Neural progenitor cell (in vitro differentiated cells): ENCODE data around the gene ATAD2B. TPM values are rescaled to one million over a fixed set of nuclear protein-coding genes. Genes with fewer than 3 reads are reported as not detected.
A peak's percentile ranks its signal among the peaks of the same experiment; 100 is the strongest.

Source experiments
- DNase-seq: peaks from one replicate; pipeline ENCODE4 v3.0.0-alpha.2; 2016; ENCODE audit warnings: low spot score
- H2AFZ ChIP-seq: fragments of 200-600 bp; sonication (generic); replicated peaks from 2 replicates; pipeline ENCODE4 v1.6.1; 2016; ENCODE audit warnings: antibody characterized with exemption
- H3F3A ChIP-seq: fragments of 200-600 bp; sonication (generic); 2 replicates; pipeline ENCODE4 v1.6.1; 2016; ENCODE audit warnings: antibody characterized with exemption, low read depth
- H3K27ac ChIP-seq: fragments of 200-600 bp; sonication (generic); 2 replicates; pipeline ENCODE4 v1.5.1; 2016; ENCODE audit warnings: mild to moderate bottlenecking
- H3K27me3 ChIP-seq: fragments of 200-600 bp; sonication (generic); 2 replicates; pipeline ENCODE4 v1.6.1; 2016; ENCODE audit warnings: mild to moderate bottlenecking, moderate library complexity
- H3K36me3 ChIP-seq: fragments of 200-600 bp; sonication (generic); 2 replicates; pipeline ENCODE4 v1.5.1; 2016
- H3K4me1 ChIP-seq: fragments of 200-600 bp; sonication (generic); 2 replicates; pipeline ENCODE4 v1.6.1; 2016; ENCODE audit warnings: mixed run types
- H3K4me2 ChIP-seq: fragments of 200-600 bp; sonication (generic); 2 replicates; pipeline ENCODE4 v1.6.1; 2016
- H3K4me3 ChIP-seq: fragments of 200-600 bp; sonication (generic); 2 replicates; pipeline ENCODE4 v1.5.1; 2016
- H3K79me2 ChIP-seq: fragments of 200-600 bp; sonication (generic); 2 replicates; pipeline ENCODE4 v1.6.1; 2016; ENCODE audit warnings: low read depth
- H3K9ac ChIP-seq: fragments of 200-600 bp; sonication (generic); 2 replicates; pipeline ENCODE4 v1.6.1; 2016
- H3K9me3 ChIP-seq: fragments of 200-600 bp; sonication (generic); 2 replicates; pipeline ENCODE4 v1.5.1; 2016; ENCODE audit warnings: low read depth
- H4K20me1 ChIP-seq: fragments of 200-600 bp; sonication (generic); 2 replicates; pipeline ENCODE4 v1.6.1; 2016; ENCODE audit warnings: low read depth
- H3K27ac Mint-ChIP-seq: 3 replicates; pipeline ENCODE4 v1.8.0; 2021; ENCODE audit warnings: mixed read lengths
- H3K27me3 Mint-ChIP-seq: 2 replicates; pipeline ENCODE4 v1.8.0; 2022; ENCODE audit warnings: low read depth, mild to moderate bottlenecking, inconsistent platforms, moderate library complexity, mixed read lengths; ENCODE audit not compliant: insufficient read depth
- H3K36me3 Mint-ChIP-seq: 3 replicates; pipeline ENCODE4 v1.8.0; 2021; ENCODE audit warnings: mixed read lengths
- H3K4me1 Mint-ChIP-seq: 3 replicates; pipeline ENCODE4 v1.8.0; 2021; ENCODE audit warnings: mixed read lengths
- H3K4me3 Mint-ChIP-seq: 3 replicates; pipeline ENCODE4 v1.8.0; 2021; ENCODE audit warnings: mild to moderate bottlenecking, moderate library complexity, mixed read lengths
- H3K9me3 Mint-ChIP-seq: 3 replicates; pipeline ENCODE4 v1.8.0; 2020; ENCODE audit warnings: mixed read lengths
- EZH2 ChIP-seq: fragments of 200-600 bp; sonication (generic); IDR thresholded peaks from 2 replicates; pipeline ENCODE4 v1.6.1; 2017; ENCODE audit warnings: antibody characterized with exemption, mild to moderate bottlenecking, moderate library complexity
- EZH2phosphoT487 ChIP-seq: fragments of 200-600 bp; sonication (generic); IDR thresholded peaks from 2 replicates; pipeline ENCODE4 v1.6.1; 2017; ENCODE audit warnings: antibody characterized with exemption
- total RNA-seq: library from RNA; depleted of rRNA; stranded (reverse); fragments of >200 nt; gene quantifications from 2 replicates; pipeline ENCODE4 v1.2.3, GENCODE V29; 2015; ENCODE audit warnings: low replicate concordance
- TF ChIP-seq, protein P1 (sequence below): fragments of 200-600 bp; sonication (generic); IDR thresholded peaks from 2 replicates; pipeline ENCODE4 v1.5.1; 2017; ENCODE audit warnings: antibody characterized with exemption, mild to moderate bottlenecking

ATAD2B gene
- total RNA-seq, 1 donor from 2014 or later: 38.7 TPM

DNA sequence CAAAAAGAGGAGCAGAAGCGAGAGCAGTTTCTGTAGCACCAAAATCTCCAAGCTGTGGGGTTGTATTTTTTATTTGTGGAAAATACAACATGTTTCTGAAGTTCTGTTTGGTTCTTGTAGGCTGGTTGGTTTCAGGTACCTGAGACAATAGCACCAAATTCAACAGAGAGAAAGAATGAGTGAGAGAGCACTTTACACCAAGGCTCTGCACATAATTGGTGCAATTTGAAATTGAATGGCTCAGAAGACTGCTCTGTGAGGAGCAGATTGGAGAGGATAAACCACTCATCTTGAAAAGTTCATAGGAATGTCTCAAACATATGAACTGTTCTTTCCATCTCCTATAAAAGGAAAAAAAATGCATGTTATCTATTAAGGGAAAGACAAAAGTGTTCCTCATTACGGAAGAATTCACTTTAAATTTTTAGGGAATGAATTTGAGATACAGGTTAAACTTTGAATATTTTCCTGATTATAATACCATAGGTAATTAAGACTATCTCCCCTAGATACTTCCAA is 175.1 kb downstream of the ATAD2B start:
- H3F3A ChIP-seq: no peaks in the 10 kb centered on the region
- Mint-ChIP-seq H3K27ac (no peak overlapping the region), H3K9me3 (no peaks in the 10 kb centered on the region), H3K36me3 (peaks cover 12% of the 10 kb centered on the region), H3K4me1 (no peaks in the 10 kb centered on the region), H3K27me3 (no peaks in the 10 kb centered on the region), H3K4me3 (no peak overlapping the region)
- H4K20me1 ChIP-seq: peaks cover 3% of the 10 kb centered on the region
- H3K27ac ChIP-seq: peak overlapping the region; percentile 62
- no peak overlapping the region for H3K9ac ChIP-seq
- no peak overlapping the region for H3K4me3 ChIP-seq
- no peak for TF ChIP-seq EZH2
- TF ChIP-seq EZH2phosphoT487: no peak
- TF ChIP-seq, protein P1, sequence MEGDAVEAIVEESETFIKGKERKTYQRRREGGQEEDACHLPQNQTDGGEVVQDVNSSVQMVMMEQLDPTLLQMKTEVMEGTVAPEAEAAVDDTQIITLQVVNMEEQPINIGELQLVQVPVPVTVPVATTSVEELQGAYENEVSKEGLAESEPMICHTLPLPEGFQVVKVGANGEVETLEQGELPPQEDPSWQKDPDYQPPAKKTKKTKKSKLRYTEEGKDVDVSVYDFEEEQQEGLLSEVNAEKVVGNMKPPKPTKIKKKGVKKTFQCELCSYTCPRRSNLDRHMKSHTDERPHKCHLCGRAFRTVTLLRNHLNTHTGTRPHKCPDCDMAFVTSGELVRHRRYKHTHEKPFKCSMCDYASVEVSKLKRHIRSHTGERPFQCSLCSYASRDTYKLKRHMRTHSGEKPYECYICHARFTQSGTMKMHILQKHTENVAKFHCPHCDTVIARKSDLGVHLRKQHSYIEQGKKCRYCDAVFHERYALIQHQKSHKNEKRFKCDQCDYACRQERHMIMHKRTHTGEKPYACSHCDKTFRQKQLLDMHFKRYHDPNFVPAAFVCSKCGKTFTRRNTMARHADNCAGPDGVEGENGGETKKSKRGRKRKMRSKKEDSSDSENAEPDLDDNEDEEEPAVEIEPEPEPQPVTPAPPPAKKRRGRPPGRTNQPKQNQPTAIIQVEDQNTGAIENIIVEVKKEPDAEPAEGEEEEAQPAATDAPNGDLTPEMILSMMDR: no peak
- no peak for DNase-seq
- H3K36me3 ChIP-seq: no peaks in the 10 kb centered on the region
- peak overlapping the region; percentile 4 for H3K4me2 ChIP-seq
- H3K79me2 ChIP-seq: no peaks in the 10 kb centered on the region
- no peak overlapping the region for H2AFZ ChIP-seq
- no peaks in the 10 kb centered on the region for H3K27me3 ChIP-seq
- H3K4me1 ChIP-seq: peaks cover 11% of the 10 kb centered on the region
- H3K9me3 ChIP-seq: no peaks in the 10 kb centered on the region

DNA sequence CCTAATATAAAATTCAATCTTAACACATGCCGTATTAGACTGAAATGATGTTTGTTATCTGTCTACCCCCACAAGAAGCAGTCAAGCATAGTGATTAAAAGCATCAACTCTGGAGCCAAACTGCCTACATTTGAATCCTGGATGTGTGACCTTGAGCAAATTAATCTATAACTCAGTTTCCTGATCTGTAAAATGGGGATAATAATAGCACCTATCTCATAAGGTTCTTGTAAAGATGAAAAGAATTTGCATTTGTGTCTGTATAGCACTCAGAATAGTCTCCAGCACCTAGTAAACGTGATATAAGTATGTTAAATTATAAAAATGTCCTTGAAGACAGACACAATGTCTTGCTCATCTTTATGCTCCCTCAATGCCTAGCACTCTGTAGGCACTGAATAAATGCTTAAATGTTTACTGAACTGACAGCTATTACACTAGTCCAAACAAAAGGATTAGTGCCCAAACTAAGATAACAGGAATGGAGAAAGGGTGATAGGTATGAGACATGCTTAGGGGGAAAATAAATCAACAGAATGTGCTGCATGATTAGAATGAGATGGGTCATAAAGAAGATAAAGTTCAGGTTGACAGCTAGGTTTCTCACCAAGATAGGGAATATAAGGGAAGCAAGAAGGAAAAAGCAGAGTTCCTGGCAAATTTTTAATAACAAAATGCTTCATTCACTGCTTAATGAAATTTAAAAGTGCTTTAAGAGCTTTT is 180.6 kb downstream of the ATAD2B start:
- Histone ChIP-seq H3K4me3 (no peak overlapping the region), H3F3A (no peaks in the 10 kb centered on the region), H3K4me1 (peaks cover 2% of the 10 kb centered on the region), H3K4me2 (no peak overlapping the region), H3K9me3 (no peaks in the 10 kb centered on the region), H3K36me3 (no peaks in the 10 kb centered on the region), H3K79me2 (no peaks in the 10 kb centered on the region), H4K20me1 (no peaks in the 10 kb centered on the region), H3K27ac (no peak overlapping the region), H3K27me3 (no peaks in the 10 kb centered on the region), H3K9ac (no peak overlapping the region), H2AFZ (no peak overlapping the region)
- H3K27ac Mint-ChIP-seq: no peak overlapping the region
- no peak for DNase-seq
- H3K9me3 Mint-ChIP-seq: no peaks in the 10 kb centered on the region
- TF ChIP-seq, protein P1: no peak
- TF ChIP-seq EZH2: no peak
- TF ChIP-seq EZH2phosphoT487: no peak
- peaks cover 11% of the 10 kb centered on the region for H3K36me3 Mint-ChIP-seq
- H3K27me3 Mint-ChIP-seq: no peaks in the 10 kb centered on the region
- H3K4me3 Mint-ChIP-seq: no peak overlapping the region
- no peaks in the 10 kb centered on the region for H3K4me1 Mint-ChIP-seq

DNA sequence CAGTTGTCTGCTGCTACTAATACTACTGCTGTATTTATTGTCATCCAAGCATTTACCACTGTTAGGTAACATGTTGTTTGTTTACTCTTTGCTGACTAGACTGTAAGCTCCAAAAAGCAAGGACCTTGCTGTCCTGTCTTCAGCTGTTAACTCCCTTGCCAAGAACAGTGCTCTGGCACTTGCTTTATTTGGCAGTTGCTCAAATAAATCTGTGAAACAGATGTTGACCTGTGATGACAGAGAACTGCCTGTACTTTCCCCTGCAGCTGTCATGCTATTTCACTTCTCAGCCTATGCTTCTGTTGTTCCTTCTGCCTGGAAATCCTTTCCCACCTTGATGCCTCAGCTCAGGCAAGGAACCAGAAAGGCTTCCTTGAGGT is 181.2 kb downstream of the ATAD2B start:
- peaks cover under 1% of the 10 kb centered on the region for H3K9me3 Mint-ChIP-seq
- no peak overlapping the region for H3K27ac Mint-ChIP-seq
- Histone ChIP-seq H3K4me2 (no peak overlapping the region), H3K4me3 (no peak overlapping the region), H3F3A (no peaks in the 10 kb centered on the region), H3K4me1 (no peaks in the 10 kb centered on the region), H3K27me3 (no peaks in the 10 kb centered on the region), H2AFZ (no peak overlapping the region), H3K27ac (no peak overlapping the region), H3K79me2 (no peaks in the 10 kb centered on the region), H3K36me3 (no peaks in the 10 kb centered on the region), H3K9me3 (no peaks in the 10 kb centered on the region), H3K9ac (no peak overlapping the region), H4K20me1 (no peaks in the 10 kb centered on the region)
- no peak for DNase-seq
- no peak overlapping the region for H3K4me3 Mint-ChIP-seq
- no peaks in the 10 kb centered on the region for H3K27me3 Mint-ChIP-seq
- H3K4me1 Mint-ChIP-seq: no peaks in the 10 kb centered on the region
- TF ChIP-seq, protein P1: no peak
- TF ChIP-seq EZH2phosphoT487 (no peak), EZH2 (no peak)
- peaks cover 7% of the 10 kb centered on the region for H3K36me3 Mint-ChIP-seq
